Heart left ventricle (tissue), 16 donors: Measurements from ENCODE around the gene RPL39. TPM values are rescaled to one million over a fixed set of nuclear protein-coding genes. Genes with fewer than 3 reads are reported as not detected.
"Not testable (repeated sequence)": the region's sequence is repeated elsewhere in the genome, so short reads cannot be mapped to it uniquely, and the experiment has no call there.

ENCODE experiments used
- ATAC-seq, 4 donors: fragments of 200-7000 bp; cut with Tn5 transposase; one replicate each; pipeline ENCODE4 v1.9.1; 2020 to 2022; ENCODE audit warnings: moderate library complexity in 4 of 4, mild to moderate bottlenecking in 3 of 4, moderate number of reproducible peaks in 1 of 4
- DNase-seq, 5 donors: peaks; one replicate each; pipeline ENCODE4 v3.0.0-alpha.2; 2020
- H3K27ac ChIP-seq, 12 donors: fragments of 200-600 bp; sonication (generic) in 4 of 12; one replicate each; pipeline versions ENCODE4 v1.5.0 to v1.8.0; 2016 to 2022; ENCODE audit warnings: mild to moderate bottlenecking in 2 of 12
- H3K27me3 ChIP-seq, 9 donors: fragments of 200-600 bp; sonication (generic) in 2 of 9; one replicate each; pipeline versions ENCODE4 v1.5.1 to v1.8.0; 2016 to 2022; ENCODE audit warnings: mild to moderate bottlenecking in 3 of 9
- H3K36me3 ChIP-seq, 9 donors: fragments of 200-600 bp; sonication (generic) in 2 of 9; one replicate each; pipeline versions ENCODE4 v1.5.0 to v1.8.0; 2018 to 2022; ENCODE audit warnings: mild to moderate bottlenecking in 2 of 9
- H3K4me1 ChIP-seq, 12 donors: fragments of 200-600 bp; sonication (generic) in 4 of 12; one replicate each; pipeline versions ENCODE4 v1.5.0 to v1.8.0; 2016 to 2022; ENCODE audit warnings: mild to moderate bottlenecking in 3 of 12
- H3K4me3 ChIP-seq, 12 donors: fragments of 200-600 bp; sonication (generic) in 4 of 12; one replicate each; pipeline versions ENCODE4 v1.5.0 to v1.8.0; 2017 to 2022; ENCODE audit warnings: mild to moderate bottlenecking in 9 of 12, moderate library complexity in 4 of 12
- H3K9me3 ChIP-seq, 12 donors: fragments of 200-600 bp; sonication (generic) in 4 of 12; one replicate each; pipeline versions ENCODE4 v1.5.0 to v1.8.0; 2016 to 2022; ENCODE audit warnings: mild to moderate bottlenecking in 1 of 12
- CTCF ChIP-seq, 12 donors: fragments of 200-600 bp; sonication (generic) in 4 of 12; IDR thresholded peaks; one replicate each; pipeline versions ENCODE4 v1.5.0 to v1.8.0; 2018 to 2022; ENCODE audit warnings: antibody characterized with exemption in 12 of 12, mild to moderate bottlenecking in 5 of 12
- POLR2A ChIP-seq, 2 donors: fragments of 450-650 bp; IDR thresholded peaks; one replicate each; pipeline ENCODE4 v1.6.1; 2017; ENCODE audit warnings: antibody characterized with exemption in 2 of 2, mild to moderate bottlenecking in 2 of 2, moderate library complexity in 2 of 2
- WGBS, 4 donors: extraction: QIAGEN DNeasy Blood & Tissue Kit in 2 of 4; methylation state at CpG; one replicate each; pipeline versions ENCODE4 v1.1.5 to v1.1.7; 2013 to 2018; 5-methylcytosine and 5-hydroxymethylcytosine counted together
- intact Hi-C, 10 donors: fragments of 100-400 bp; cut with DNase I; formaldehyde crosslinking; loops; one replicate each; pipeline versions ENCODE4 v1.11.1 to v1.14.2; 2022
- polyA plus RNA-seq, 2 donors: library from polyadenylated mRNA; stranded (reverse); fragments of 200-250 nt; gene quantifications; one replicate each; pipeline ENCODE4 v1.2.3, GENCODE V29; 2013
- total RNA-seq, 9 donors: library from RNA; depleted of rRNA in 2 of 9; stranded (reverse); fragments of >200 nt in 2 of 9; fragmentation: NEBNext Ultra II Directional in 3 of 9; extraction: Animal tissue kit (Norgen Biotek cat#: 25700) in 3 of 9; gene quantifications; one replicate each; pipeline versions ENCODE4 v1.1.0 to v1.2.4, GENCODE V29; 2016 to 2023
- donor health status: ischemic (EF 13 %, LVEDD 7.1; RV severe dilation, severe dysfunction).
- donor health status: healthy with polysubstance abuse.
- donor health status: DM: no; HTN: yes; CAD: no.
- donor health status: DM: no; HTN: no; CAD: no.
- donor health status: ischemic (EF 25% LVEDD 6.9; RV normal size, moderate dysfunction).
- donor health status: ischemic (EF 25% LVEDD 5.7; RV mildly dilated, moderate dysfunction).
- donor health status: healthy.
- donor health status: DM: yes; HTN: yes; CAD: no.
- donor health status: ischemic (EF 35%, LVEDD 5.7; RV mildly dilated, moderate dysfunction).
- donor health status: nonischemic (EF 11% LVEDD 7.7; RV severe dilation, severe dysfunction).
- donor health status: DM: yes; HTN: yes; CAD: no.
- donor health status: PGD.
- donor health status: ischemic (EF 29% LVEDD 5.4; RV normal size, mild dysfunction).
- donor health status: nonischemic (EF 23%, LVEDD 6.1; RV moderate dilation, normal function).

The RPL39 gene
- total and polyA plus RNA-seq, 11 donors = 933 to 4,859 (median 1,314) TPM

- TF ChIP-seq CTCF (IDR thresholded peaks at IDR 0.05) (no peak), POLR2A (IDR thresholded peaks at IDR 0.05) (no peak)
- Histone ChIP-seq H3K4me3 (no peak overlapping the region), H3K9me3 (no peaks in the 10 kb centered on the region), H3K4me1 (no peaks in the 10 kb centered on the region), H3K36me3 (no peaks in the 10 kb centered on the region), H3K27ac (no peak overlapping the region), H3K27me3 (peaks cover 0 to 4% (median 0%) of the 10 kb centered on the region in 9 donors)
- WGBS, 4 donors = 43 to 91% (median 71%) methylated on average over 1 of the region's 1 CpG
- no peak for DNase-seq
- no peak for ATAC-seq
- intact Hi-C loops = no loop called here
Observed at GRCh38 chrX:119809185-119809666, 17.8 kb upstream of the RPL39 start.

GRCh38 chrX:119808461-119808860 lies 17.0 kb upstream of the RPL39 start:
- H3K4me3 ChIP-seq, ATAC-seq, intact Hi-C loops, H3K36me3 ChIP-seq, H3K27me3 ChIP-seq, H3K27ac ChIP-seq, H3K9me3 ChIP-seq, DNase-seq, H3K4me1 ChIP-seq: not testable (repeated sequence)
- 35 to 90% (median 63%) methylated on average over 2 of the region's 4 CpGs; no CpG with 5 or more reads in 1 of the 4 donors for WGBS, 4 donors

- intact Hi-C loops = no loop called here
- Histone ChIP-seq H3K27ac (no peak overlapping the region), H3K4me3 (no peak overlapping the region), H3K27me3 (no peaks in the 10 kb centered on the region), H3K9me3 (no peaks in the 10 kb centered on the region), H3K4me1 (no peaks in the 10 kb centered on the region), H3K36me3 (no peaks in the 10 kb centered on the region)
- WGBS, 4 donors = 87 to 98% (median 94%) methylated on average over 8 of the region's 8 CpGs
- TF ChIP-seq POLR2A (IDR thresholded peaks at IDR 0.05) = no peak
- no peak for TF ChIP-seq CTCF (IDR thresholded peaks at IDR 0.05)
- DNase-seq (no peak), ATAC-seq (no peak)
Observed at GRCh38 chrX:119802546-119802945, 11.1 kb upstream of the RPL39 start.

GRCh38 chrX:119801253-119802221 lies 10.1 kb upstream of the RPL39 start:
- intact Hi-C loops = no loop called here

More at GRCh38 chrX:119801253-119802221, 10.1 kb upstream of the RPL39 start:
- no peaks in the 10 kb centered on the region for H3K27me3 ChIP-seq
- ATAC-seq (no peak), DNase-seq (no peak)
- no peaks in the 10 kb centered on the region for H3K4me1 ChIP-seq
- H3K9me3 ChIP-seq = no peaks in the 10 kb centered on the region
- WGBS, 4 donors = 71 to 100% (median 87%) methylated on average over 2 of the region's 2 CpGs
- H3K4me3 ChIP-seq = no peak overlapping the region
- TF ChIP-seq POLR2A (IDR thresholded peaks at IDR 0.05) (no peak), CTCF (IDR thresholded peaks at IDR 0.05) (no peak)
- no peaks in the 10 kb centered on the region for H3K36me3 ChIP-seq
- no peak overlapping the region for H3K27ac ChIP-seq
